Esophagus mucosa (tissue), 1 donor: Measurements from ENCODE around the gene RTBDN. TPM values are rescaled to one million over a fixed set of nuclear protein-coding genes. Genes with fewer than 3 reads are reported as not detected.
"Not testable (repeated sequence)": the region's sequence is repeated elsewhere in the genome, so short reads cannot be mapped to it uniquely, and the experiment has no call there.

ENCODE experiments used
- ATAC-seq: fragments of 200-7000 bp; cut with Tn5 transposase; one replicate; pipeline ENCODE4 v1.9.1; 2020
- total RNA-seq: library from RNA; stranded (reverse); gene quantifications from one replicate; pipeline ENCODE4 v1.2.4, GENCODE V29; 2023
- donor health status: DM: yes; HTN: yes; CAD: no.

RTBDN gene
- total RNA-seq, 1 donor from 2014 or later, result not detected

DNA sequence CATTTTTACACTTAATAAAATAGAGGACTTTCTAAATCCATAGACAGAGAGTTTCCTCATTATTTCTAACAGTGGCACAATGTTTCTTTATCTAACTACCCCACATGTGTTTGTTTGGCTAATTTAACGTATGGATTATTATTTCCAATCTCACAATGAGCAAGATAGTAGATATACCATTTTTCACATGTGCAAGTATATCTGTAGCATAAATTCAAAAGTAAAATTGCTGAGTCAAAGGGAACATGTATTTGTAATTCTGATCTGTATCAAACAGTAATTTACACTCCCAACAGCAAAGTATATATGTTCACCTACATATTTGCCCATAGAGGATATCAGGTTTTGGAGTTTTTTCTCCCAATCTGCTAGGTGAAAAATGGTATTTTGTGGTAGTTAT, 22.3 kb upstream of the RTBDN start:
- ATAC-seq, result no peak

DNA sequence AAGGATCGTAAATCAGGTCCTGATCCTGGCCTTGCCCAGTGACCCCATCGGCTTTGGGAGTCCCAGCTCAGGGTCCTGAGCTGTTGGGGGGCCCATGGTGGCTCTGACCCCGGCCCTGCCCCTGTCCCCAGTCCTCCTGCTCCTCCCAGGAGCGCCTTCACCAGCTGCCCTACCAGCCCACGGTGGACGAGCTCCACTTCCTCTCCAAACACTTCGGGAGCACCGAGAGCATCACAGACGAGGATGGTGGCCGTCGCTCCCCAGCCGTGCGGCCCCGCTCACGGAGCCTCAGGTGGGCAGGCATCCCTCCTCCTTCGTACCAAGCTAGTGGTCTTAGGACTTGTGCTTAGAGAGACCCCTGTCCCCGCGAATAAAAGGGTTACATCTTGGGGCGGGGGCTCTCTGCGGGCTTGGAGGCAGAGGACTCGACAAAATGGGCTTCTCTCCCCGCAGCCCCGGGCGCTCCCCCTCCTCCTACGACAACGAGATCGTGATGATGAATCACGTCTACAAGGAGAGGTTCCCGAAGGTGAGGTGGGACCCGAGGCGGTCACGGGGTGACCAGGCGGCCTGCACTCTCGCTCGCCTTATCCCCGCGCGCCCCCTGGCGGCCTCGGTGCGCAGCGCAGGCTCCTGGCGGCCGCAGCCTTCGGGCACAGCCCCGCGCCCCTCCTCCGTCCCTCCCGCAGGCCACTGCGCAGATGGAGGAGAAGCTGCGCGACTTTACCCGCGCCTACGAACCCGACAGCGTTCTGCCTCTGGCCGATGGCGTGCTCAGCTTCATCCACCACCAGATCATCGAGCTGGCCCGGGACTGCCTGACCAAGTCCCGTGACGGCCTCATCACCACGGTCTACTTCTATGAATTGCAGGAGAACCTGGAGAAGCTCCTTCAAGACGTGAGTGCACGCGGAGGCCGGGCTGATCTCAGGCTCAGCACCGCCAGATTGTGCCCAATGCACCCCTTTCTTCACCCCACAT, 13.1 kb upstream of the RTBDN start:
- ATAC-seq, result peak; percentile 94

DNA sequence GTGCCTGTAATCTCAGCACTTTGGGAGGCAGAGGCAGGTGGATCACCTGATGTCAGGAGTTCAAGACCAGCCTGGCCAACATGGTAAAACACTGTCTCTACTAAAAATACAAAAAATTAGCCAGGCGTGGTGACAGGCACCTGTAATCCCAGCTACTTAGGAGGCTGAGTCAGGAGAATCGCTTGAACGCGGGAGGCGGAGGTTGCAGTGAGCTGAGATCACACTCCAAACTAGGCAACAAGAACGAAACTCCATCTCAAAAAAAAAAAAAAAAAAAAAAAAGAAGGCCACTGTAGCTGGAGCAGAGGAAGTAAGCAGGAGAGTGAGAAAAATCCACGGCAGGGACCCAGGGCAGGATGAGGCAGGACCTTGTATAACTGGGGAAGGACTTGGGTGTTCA, 12.2 kb upstream of the RTBDN start:
- not testable (repeated sequence) for ATAC-seq

DNA sequence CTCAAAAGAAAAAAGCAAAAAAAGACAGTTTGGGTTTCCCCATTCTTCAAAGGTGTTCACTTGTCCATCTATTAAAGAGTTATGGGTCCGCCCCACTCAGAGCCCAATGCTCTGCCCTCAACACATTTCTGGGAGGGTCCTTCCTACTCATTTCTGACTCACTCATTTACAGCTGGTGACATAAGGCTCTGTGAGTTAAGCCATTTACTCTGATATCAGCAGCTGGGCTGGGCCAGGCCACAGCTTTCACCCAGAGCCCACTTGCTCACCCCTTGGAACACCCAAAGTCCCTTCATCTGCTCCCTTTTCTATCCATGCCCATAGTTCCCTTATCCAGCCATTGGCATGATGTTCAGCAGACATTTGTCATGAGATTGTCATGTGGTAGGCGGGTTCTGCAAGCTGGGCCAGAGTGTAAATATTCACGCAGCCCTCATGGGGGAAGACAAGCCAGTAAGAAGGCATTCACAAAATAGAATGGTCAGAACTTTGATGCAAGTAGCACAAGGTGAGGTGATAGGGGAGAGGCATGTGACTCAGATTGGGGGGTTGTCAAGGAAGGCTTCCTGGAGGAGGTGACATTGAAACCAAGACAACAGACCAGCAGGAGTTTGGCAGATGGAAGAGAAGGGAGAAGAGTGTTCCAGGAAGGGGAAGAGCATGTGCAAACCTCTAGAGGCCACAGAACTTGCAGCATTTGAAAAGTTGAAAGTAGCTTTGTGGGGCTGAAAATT, 9.8 kb upstream of the RTBDN start:
- ATAC-seq, result no peak

DNA sequence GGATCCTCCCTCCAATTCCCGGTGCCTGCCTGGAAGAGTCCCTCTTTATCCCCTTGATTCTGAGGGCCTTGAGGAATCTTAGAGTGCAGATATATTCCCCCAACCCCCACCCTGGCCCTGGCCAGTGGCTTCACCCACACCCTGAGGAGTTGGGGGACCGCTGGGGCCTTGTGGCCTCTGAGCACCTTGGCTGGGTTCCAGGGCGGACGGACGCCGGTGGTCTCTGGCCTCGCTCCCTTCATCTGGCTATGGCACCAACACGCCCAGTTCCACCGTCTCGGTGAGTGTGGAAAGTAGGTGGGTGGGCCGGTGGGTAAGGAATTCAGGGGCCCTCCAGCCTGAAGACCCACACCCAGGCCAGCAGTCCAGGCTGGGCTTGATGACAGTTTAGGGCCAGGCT, 8.9 kb upstream of the RTBDN start:
- no peak for ATAC-seq

DNA sequence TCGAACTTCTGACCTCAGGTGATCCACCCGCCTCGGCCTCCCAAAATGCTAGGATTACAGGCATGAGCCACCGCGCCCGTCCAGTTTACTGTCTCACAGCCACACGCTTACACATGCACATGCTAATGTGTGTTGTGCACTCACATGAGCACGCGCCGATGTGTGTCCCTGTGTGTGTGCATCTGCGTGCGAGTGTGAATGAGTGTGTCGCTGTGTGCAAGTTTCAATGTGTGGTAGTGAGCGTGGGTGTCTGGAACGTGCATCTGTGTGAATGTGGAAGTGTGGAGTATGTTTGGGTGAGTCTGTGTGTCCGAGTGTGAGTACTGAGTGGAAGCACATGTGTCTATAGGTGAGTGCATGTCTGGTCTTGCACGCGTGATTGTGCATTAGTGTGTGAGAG, 8.1 kb upstream of the RTBDN start:
- no peak for ATAC-seq

DNA sequence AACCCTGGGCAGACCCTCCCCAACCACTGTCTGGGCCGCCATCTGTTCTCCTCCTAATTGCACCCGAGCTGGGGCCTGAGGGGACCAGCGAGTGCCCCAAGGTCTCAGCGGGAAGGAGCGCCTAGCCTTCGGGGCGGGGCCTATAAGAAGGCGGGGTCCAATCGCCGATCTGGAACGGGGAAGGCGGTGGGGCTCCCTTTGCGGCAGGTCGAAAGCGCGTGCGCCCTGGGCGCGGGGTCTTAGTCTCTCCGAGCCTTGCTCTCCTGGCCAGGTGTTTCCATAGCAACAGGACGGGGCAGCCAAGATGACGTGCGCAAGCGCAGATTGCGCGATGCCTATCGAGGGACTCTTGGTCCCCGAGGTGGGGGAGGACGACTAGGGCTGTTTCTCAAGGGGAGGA, 6.7 kb upstream of the RTBDN start:
- ATAC-seq, result no peak

DNA sequence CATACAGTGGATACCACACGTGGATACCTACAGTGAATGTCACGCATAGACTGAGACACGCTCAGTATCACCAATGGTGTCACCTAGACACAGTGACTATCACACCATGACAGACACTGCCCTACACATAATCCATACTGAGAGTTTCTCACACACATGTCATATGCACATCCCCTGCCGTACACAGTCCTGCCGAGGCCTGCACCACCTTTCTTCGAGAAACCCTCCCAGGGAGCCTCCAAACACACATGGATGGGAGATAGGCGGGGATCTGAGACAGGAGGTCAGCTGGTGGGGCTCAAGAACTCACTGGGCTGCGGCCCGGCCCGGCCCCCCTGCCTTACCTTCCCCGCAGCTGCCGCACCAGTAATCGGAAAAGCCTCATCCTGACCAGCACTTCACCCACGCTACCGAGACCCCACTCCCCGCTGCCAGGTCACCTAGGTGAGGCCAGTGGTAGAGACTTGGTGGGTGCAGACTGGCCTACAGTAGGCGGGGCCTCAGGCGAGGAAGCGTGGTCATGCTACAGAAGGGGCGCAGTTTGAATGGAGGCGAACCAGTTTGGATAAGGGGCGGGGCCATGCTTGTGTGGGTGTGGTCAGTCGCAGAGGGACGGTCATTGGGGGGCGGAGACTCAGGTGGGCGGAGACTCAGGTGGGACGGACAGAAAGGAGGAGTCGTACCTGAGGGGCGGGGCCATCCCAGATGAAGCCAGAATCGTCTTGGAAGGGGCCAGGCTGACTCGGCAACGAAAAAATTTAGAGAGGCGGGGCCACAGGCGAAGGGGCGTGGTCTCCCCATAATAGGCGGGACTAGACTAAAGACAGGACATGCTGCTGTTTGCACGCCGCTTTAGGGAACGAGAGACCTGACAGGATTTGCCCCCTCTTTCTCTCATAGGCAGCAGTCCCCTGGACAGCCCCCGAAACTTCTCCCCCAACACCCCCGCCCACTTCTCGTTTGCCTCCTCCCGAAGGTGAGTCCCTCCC, 6.0 kb upstream of the RTBDN start:
- peak; percentile 83 for ATAC-seq

DNA sequence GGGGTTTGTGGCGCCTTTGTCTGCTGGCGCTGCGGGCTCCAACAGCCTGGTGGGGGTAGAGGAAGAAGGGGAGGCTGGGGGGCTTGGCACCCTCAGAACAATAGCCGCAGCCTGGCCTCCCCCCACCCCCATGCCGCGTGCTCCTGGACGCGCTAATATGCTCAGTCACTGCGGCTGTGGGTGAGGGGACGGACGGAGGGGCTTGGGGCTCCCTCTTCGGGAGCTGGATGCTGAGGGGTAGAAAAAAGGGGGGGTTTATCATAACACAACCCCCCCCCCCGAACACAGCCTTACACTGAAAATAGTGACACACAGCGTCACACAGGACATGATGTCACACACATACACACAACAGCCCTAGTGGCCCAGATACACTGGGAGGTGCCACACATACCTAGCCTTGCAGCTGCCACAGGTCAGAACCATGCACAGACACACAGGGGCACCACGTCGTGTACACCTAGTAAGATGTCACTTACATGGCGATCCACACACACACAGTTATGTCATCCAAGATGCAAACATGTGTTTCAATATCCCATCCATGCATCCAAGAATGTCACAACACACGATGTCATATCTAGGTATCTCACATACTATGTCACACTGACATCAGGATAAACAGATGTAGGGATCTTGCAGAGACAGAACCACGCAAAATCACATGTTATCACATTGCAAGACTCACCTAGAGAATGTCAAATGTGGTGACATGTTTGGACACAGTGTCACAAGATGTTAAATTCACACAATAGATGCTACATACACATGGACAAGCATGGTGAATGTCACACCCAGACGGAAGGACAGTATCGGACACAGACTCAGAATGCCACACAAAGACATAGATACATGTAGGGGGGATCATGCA, 4.7 kb upstream of the RTBDN start:
- ATAC-seq, result no peak

DNA sequence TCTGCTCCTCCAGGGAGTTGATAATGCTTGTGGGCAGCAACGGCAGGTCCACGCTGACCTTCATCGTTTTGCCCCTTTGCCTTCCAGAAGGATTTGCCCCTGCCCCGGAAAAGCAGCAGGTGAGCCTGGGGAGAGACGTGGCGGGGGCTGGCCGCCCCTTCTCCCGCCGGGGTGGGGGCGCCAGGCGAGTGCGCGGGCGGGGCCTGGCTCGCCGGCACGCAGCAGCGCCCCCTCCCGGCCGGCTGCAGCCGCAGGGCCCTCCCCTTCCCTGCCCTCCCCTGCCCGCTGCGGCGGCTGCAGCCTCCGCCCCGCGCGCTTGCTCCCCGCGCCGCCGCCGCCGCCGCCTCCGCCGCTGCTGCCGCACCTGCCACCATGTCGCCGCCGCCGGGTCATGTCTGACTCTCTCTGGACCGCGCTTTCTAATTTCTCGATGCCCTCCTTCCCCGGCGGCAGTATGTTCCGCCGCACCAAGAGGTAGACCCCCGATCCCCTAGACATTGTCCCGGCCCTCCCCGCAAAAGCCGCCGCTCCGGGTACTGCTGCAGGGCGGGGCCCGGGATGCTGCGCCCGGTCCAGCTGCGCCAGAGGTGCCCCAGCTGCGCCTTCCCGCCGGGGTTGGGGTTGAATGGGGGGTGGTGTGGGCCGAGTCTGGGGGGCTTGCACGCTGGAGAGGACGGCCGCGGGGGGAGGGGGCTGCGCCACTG, 4.0 kb upstream of the RTBDN start, which contains the start of gene MAST1:
Gene MAST1, plus strand, starts transcription at position 334 of the 704 bp plus-strand sequence. Its CDS starts 58 bp downstream, at position 392.
- ATAC-seq, result peak; percentile 42

DNA sequence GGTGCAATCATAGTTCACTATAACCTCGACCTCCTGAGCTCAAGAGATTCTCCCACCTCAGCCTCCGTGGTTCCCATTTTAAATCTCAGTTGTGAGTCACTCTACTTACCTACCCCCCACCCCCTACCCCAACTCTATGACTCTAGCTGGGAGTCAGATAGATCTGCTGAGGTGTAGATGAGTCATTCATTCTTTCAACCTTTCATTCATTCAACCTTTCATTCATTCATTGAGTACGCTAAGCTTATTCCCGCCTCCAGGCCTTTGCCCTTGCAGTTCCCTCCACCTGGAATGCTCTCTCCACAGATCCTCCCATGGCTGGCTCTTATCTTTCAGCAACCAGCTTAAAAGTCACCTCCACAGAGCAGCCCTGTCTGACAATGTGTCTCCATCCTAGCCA, 2.8 kb upstream of the RTBDN start:
- ATAC-seq, result no peak

DNA sequence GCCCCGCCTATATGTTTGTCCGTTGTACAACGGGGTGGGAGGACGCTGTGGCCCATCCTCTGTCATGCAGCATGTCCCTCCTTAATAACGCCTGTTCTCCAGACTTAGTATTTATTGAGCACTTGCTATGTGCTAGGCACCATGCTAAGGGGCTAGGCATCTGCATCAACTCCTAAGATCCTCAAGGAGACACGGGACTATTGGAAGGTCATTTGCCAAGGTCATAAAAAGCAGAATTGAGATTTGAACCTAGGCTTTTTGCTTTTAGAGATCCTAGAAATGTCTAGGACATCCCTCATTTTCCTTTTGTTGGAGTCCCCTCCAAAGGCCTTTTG, 2.1 kb upstream of the RTBDN start:
- ATAC-seq, result no peak

DNA sequence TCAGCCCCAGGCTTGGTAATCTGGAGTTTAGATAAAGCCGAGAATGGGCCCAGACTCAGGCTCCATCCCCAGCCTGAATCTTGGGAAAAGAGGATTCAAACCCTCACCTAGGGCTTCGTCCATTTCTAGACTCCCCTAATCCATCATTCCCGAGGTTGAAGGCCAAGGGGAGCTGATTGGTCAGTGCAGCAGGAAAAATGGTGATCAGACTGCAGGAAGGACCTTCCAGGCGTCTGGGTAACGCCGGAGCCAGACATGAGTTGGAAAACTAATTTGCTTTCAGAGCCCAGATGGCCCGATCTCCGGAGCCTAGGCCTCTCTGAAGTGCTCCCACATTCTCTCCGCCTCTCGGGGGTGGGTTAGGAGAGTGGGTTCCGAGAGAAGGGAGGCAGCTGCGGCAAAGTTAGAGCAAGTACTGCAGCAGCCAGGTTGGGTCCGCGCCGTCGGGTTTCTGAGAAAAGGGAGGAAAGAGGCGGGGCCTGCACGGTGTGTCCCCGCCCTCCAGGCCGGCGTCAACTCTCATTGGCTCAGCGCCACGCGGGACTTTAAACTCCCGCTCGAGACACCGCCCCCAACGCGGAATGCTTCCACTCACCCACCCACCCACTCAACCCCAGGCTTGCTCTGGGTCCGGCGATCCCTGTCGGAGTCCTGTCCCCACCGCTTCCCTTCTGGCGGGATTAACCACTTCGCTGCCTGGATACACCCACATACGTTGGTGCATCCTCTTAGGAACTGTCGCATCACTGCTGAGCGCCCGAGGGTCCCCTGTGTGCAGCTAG, 788 bp upstream of the RTBDN start:
- no peak for ATAC-seq

DNA sequence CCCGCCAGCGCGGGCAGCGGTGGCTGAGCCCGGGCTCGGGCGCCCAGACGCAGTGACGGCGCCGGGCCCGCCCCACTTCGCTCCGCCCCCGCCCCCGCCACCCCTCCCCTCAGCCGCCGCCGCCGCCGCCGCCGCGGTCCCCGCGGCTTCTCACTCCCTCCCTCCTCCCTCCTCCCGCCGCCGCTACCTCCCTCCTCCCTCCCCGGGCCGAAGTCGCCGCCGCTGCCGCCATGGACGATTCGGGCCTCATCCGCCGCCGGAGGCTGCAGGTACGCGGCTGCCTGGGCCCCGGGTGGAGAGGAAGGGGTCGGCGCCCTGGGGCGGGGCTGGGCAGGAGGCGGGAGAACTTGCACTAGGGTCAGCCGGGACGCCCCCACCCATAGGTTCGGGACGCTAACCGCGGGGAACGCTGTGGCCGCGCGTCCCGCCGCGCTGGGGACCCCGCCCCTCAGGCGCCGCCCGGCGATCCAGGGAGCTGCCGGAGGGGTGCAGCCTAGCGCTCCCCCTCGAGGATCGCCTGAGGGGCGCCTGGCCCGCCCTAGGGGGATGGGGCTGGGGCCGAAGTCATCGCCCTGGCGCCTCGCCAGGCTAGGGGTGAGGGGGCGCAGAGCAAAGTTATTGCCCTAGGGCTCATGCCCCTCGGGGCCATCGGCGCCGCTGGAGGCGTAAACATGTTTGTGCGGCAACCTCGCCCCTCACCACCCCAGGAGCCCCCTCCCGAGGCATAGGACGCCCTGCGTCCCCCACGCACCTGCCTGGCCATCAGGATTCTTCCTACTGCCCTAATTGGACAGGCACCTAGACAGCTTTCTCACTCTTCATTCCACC, 427 bp downstream of the RTBDN start:
- ATAC-seq, result no peak

DNA sequence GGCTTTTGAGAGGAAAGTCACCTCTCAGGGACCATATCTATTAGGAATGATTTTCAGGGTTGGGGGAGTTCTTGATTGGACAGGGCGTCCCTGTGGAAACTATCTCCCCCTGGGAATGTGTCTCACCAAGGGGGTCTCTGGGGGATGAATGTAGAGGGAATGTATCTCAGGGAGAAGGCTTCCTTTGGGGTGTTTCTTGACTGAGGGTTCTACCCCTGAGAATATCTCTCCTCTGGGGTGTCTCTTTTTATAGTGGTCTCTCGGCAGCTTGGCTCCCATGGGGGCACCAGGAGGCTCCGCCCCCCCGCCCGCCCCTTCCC, 1.0 kb downstream of the RTBDN start:
- no peak for ATAC-seq

DNA sequence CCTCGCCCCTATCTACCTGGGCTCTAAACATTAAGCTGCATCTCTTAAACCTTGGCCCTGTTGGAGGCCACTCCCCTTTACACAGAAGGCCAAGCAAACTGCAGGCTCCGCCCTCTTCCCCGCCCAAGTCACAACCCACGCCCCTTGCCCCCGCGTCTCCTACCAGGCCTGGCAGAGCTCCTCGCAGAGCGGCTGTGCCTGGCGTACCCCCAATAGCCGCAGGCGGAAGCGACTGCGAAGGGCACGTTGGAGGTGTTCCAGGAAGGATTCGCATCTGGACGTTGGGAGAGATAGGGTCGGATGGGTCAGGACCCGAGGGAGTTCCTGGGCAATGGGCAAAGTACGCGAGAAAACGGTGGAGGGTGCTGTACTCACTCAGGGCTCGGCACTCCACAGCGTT, 5.9 kb downstream of the RTBDN start:
- no peak for ATAC-seq

DNA sequence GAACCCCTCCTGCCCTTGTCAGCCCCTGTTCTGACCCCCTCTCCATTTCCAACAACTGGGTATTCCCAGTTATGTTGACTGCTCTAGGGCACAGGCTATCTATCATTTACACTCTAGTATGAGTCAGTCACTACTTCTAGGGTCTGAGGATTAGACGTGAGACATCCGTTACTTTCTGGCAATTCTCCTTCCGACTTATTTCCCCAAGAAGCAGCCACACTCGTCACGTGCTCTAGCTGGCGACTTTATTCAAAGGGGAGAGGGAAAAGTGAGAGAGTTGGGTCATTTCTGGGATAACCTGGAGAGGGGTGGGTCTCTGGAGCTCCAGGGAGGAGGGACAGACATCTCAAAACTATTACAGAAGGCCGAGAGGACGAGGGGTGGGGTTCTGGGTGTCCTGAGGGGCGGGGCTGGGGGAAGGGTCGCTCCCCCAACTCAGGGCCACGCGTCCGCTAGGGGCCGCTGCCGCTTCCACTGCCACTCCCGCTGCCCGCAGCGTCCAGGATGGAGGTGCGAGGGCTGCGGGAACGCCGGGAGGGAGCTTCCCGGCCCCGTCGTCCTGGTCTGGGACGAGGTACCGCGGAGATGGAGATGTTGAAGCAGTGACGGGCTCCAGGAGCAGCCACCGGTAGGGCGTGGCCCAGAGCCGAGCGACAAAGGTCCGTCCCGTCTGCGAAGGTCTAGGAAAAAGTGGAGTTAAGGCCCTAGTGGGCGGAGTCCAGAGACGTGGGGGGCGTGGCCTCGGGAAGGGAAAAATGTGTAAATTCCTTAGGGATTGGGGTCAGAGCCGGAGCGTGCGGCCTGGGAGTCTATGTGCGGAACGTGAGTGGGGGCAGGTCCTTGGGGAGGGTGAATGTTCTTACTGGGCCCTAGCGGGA, 8.9 kb downstream of the RTBDN start:
- ATAC-seq, result no peak

DNA sequence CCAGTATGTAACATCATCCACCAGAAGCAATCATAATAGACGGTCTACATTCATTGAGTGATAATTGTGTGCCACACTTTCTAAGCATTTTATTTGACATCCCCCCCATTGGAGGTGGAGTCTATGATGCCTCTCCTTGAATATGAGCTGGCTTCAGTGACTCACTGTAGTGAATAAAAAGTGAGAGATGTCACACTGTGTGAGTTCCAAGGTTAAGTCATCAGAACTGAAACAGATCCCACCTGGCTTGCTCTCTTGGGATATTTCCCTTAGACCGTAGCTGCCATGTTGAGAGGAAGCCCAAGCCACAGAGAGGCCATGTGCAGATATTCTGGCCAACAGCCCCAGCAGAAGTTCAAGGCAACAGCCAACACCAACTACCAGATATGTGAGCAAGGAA, 12.6 kb downstream of the RTBDN start:
- no peak for ATAC-seq
